Keratinocyte (primary cell): ENCODE data around the gene GMPS. TPM values are rescaled to one million over a fixed set of nuclear protein-coding genes. Genes with fewer than 3 reads are reported as not detected.

Experiments used
- DNase-seq: peaks from one replicate; pipeline ENCODE4 v3.0.0-alpha.2; 2011; ENCODE audit warnings: low read depth, missing footprints, low spot score
- FAIRE-seq: peaks from 2 replicates; lab custom pipeline; 2011; peaks lifted over from hg19 to GRCh38; lab: Jason Lieb, UNC
- H2AFZ ChIP-seq: 2 replicates; pipeline ENCODE4 v1.6.0; 2012; ENCODE audit warnings: low read length, control low read depth, inconsistent platforms; ENCODE audit not compliant: control insufficient read depth
- H3K27ac ChIP-seq: 2 replicates; pipeline ENCODE4 v1.5.1; 2011; ENCODE audit warnings: low read length; ENCODE audit not compliant: control insufficient read depth, insufficient read depth
- H3K27me3 ChIP-seq: 3 replicates; pipeline ENCODE4 v1.6.0; 2011; ENCODE audit warnings: low read length; ENCODE audit not compliant: control insufficient read depth, insufficient read depth; ENCODE audit errors: extremely low read depth
- H3K36me3 ChIP-seq, 2 experiments: 2 replicates in 1 of 2; 3 replicates in 1 of 2; pipeline ENCODE4 v1.5.1; 2011; ENCODE audit warnings: low read length in 2 of 2, mild to moderate bottlenecking in 1 of 2; ENCODE audit not compliant: control insufficient read depth in 2 of 2, insufficient read depth in 2 of 2; ENCODE audit errors: extremely low read depth in 1 of 2
- H3K4me1 ChIP-seq: 3 replicates; pipeline ENCODE4 v1.5.1; 2011; ENCODE audit warnings: low read length; ENCODE audit not compliant: control insufficient read depth, insufficient read depth; ENCODE audit errors: extremely low read depth
- H3K4me2 ChIP-seq: 3 replicates; pipeline ENCODE4 v1.6.0; 2011; ENCODE audit warnings: low read depth, low read length; ENCODE audit not compliant: control insufficient read depth, insufficient read depth; ENCODE audit errors: extremely low read depth
- H3K4me3 ChIP-seq, 3 experiments: fragments of 200-600 bp in 1 of 3; sonication (generic) in 1 of 3; 2 replicates in 2 of 3; 3 replicates in 1 of 3; pipeline ENCODE4 v1.5.1; 2011 to 2016; ENCODE audit warnings: low read length in 3 of 3, mild to moderate bottlenecking in 3 of 3, control low read depth in 2 of 3, inconsistent platforms in 1 of 3, low read depth in 1 of 3, mixed read lengths in 1 of 3, mixed run types in 1 of 3, moderate library complexity in 1 of 3; ENCODE audit not compliant: control insufficient read depth in 2 of 3, insufficient read depth in 2 of 3; ENCODE audit errors: extremely low read depth in 1 of 3
- H3K79me2 ChIP-seq: 2 replicates; pipeline ENCODE4 v1.6.0; 2012; ENCODE audit warnings: low read length; ENCODE audit not compliant: control insufficient read depth, insufficient read depth
- H3K9ac ChIP-seq: 3 replicates; pipeline ENCODE4 v1.6.0; 2011; ENCODE audit warnings: low read length; ENCODE audit not compliant: control insufficient read depth, insufficient read depth; ENCODE audit errors: extremely low read depth
- H3K9me1 ChIP-seq: 3 replicates; pipeline ENCODE4 v1.6.0; 2011; ENCODE audit warnings: low read length; ENCODE audit not compliant: control insufficient read depth, insufficient read depth; ENCODE audit errors: extremely low read depth
- H3K9me3 ChIP-seq: 2 replicates; pipeline ENCODE4 v1.5.1; 2012; ENCODE audit warnings: low read depth, low read length; ENCODE audit not compliant: control insufficient read depth
- H4K20me1 ChIP-seq: 3 replicates; pipeline ENCODE4 v1.6.0; 2011; ENCODE audit warnings: low read length; ENCODE audit not compliant: control insufficient read depth, insufficient read depth; ENCODE audit errors: extremely low read depth
- CTCF ChIP-seq, 3 experiments: IDR thresholded peaks in 1 of 3; conservative IDR thresholded peaks in 1 of 3; optimal IDR thresholded peaks in 1 of 3; 2 replicates in 2 of 3; 3 replicates in 1 of 3; pipeline versions ENCODE3 to v1.5.1; 2011; ENCODE audit warnings: low read length in 3 of 3, mild to moderate bottlenecking in 3 of 3, moderate library complexity in 2 of 3, control low read depth in 1 of 3, inconsistent platforms in 1 of 3; ENCODE audit not compliant: insufficient read depth in 2 of 3; ENCODE audit errors: extremely low read depth in 1 of 3
- EZH2 ChIP-seq: IDR thresholded peaks from one replicate; pipeline ENCODE4 v1.6.1; 2012; ENCODE audit warnings: inconsistent platforms, mild to moderate bottlenecking, low read length, moderate library complexity
- dilution Hi-C: fragments of 300-500 bp; cut with MboI; formaldehyde crosslinking; loops from one replicate; pipeline ENCODE4 v1.7.0; 2020; ENCODE audit warnings: low sequenced_read_pairs; ENCODE audit not compliant: extremely low pct_ligation_motif_present
- polyA plus RNA-seq, 5 experiments: library from polyadenylated mRNA; depleted of rRNA in 3 of 5; stranded (reverse) in 3 of 5; stranded (forward) in 1 of 5; unstranded in 1 of 5; fragments of >200 nt; gene quantifications; 1 replicate in 1 of 5; 2 replicates in 3 of 5; 3 replicates in 1 of 5; pipeline versions ENCODE4 v1.2.1 to v1.2.3, GENCODE V29; 2011 to 2012; ENCODE audit warnings: missing spikeins in 2 of 5, low read depth in 1 of 5, low replicate concordance in 1 of 5

Gene GMPS
- polyA plus RNA-seq, 1 donor (not counting 4 experiments of a cell fraction or from before 2014, with no cell fraction given) = 51.8 TPM

DNA sequence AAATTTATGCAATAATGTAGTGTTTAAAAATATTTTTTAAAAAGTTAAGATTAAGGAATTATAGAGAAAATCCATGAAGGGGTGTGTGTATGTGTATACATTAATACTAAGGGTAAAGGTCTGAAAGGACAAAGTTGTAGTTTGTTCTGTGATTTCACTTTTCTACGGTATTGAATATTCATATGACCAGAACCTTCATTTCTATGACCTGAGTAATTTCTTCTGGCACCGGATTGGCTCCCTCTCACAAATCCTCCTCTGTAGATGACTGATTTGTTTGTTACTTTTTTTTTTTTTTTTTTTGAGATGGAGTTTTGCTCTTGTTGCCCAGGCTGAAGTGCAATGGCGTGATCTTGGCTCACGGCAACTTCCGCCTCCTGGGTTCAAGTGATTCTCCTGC is 20.9 kb downstream of the GMPS start:
- H4K20me1 ChIP-seq = no peaks in the 10 kb centered on the region
- peaks cover 1 to 3% of the 10 kb centered on the region in 2 experiments for H3K36me3 ChIP-seq
- dilution Hi-C loops = no loop called here
- H2AFZ ChIP-seq = no peak overlapping the region
- no peaks in the 10 kb centered on the region for H3K9me3 ChIP-seq
- DNase-seq (no peak), FAIRE-seq (no peak)
- no peak overlapping the region for H3K4me3 ChIP-seq
- H3K79me2 ChIP-seq = peaks cover 60% of the 10 kb centered on the region
- H3K27ac ChIP-seq = no peak overlapping the region
- no peak for TF ChIP-seq EZH2
- no peak for TF ChIP-seq CTCF (optimal IDR thresholded peaks at IDR 0.05 in 1 of 3, IDR thresholded peaks at IDR 0.05 in 1 of 3, conservative IDR thresholded peaks at IDR 0.05 in 1 of 3; ENCODE audit: extremely low read depth in 1 of 3, insufficient read depth in 2 of 3, low read length in 3 of 3)
- no peaks in the 10 kb centered on the region for H3K27me3 ChIP-seq
- H3K4me2 ChIP-seq = no peak overlapping the region
- H3K9ac ChIP-seq = no peak overlapping the region
- H3K9me1 ChIP-seq = no peaks in the 10 kb centered on the region
- no peaks in the 10 kb centered on the region for H3K4me1 ChIP-seq

DNA sequence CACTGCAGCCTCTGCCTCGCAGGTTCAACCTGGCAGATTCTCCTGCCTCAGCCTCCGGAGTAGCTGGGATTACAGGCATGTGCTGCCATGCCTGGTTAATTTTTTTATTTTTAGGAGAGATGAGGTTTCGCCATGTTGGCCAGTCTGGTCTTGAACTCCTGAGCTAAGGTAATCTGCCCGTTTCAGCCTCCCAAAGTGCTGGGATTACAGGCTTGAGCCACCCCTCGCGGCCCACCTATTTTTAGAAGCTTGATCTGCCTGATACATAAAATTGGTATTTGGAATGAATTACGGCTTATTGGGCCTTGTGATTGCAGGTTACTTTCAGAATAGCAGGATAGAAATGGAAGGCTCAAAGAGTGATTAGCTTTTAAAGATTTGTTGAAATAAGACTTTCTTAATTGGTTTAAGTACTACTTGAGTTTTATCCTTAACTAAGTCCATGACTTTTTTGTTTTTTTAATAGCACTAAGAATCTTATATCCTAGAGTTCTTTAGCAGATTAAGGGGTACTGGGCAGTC is 25.0 kb downstream of the GMPS start:
- Histone ChIP-seq H3K4me3 (no peak overlapping the region), H3K4me2 (no peak overlapping the region), H3K36me3 (peaks cover 1 to 3% of the 10 kb centered on the region in 2 experiments), H3K4me1 (no peaks in the 10 kb centered on the region), H3K9ac (no peak overlapping the region), H3K9me3 (no peaks in the 10 kb centered on the region), H3K27ac (no peak overlapping the region), H2AFZ (no peak overlapping the region), H4K20me1 (no peaks in the 10 kb centered on the region), H3K9me1 (no peaks in the 10 kb centered on the region), H3K27me3 (no peaks in the 10 kb centered on the region), H3K79me2 (peaks cover 24% of the 10 kb centered on the region)
- FAIRE-seq = no peak
- DNase-seq = no peak
- dilution Hi-C loops = no loop called here
- TF ChIP-seq CTCF (optimal IDR thresholded peaks at IDR 0.05 in 1 of 3, IDR thresholded peaks at IDR 0.05 in 1 of 3, conservative IDR thresholded peaks at IDR 0.05 in 1 of 3; ENCODE audit: extremely low read depth in 1 of 3, insufficient read depth in 2 of 3, low read length in 3 of 3) (no peak), EZH2 (no peak)
